NCI-H2029 treated with DMSO at 0.1 percent for 48 hours (cell line): ENCODE measurements around the gene TMC8.
"Not testable (repeated sequence)": the region's sequence is repeated elsewhere in the genome, so short reads cannot be mapped to it uniquely, and the experiment has no call there.

Experiments used
- DNase-seq: peaks from one replicate; lab custom pipeline; 2025; lab: John Stamatoyannopoulos, UW

Gene TMC8

GRCh38 chr17:78135858-78136500 is 5.4 kb downstream of the TMC8 start:
- no peak for DNase-seq

- no peak for DNase-seq
Measured at GRCh38 chr17:78137392-78138203, 7.0 kb downstream of the TMC8 start.

GRCh38 chr17:78138204-78139060 is 7.9 kb downstream of the TMC8 start:
- no peak for DNase-seq

GRCh38 chr17:78139861-78140168 is 9.2 kb downstream of the TMC8 start:
- DNase-seq: not testable (repeated sequence)

- peak; percentile 61 for DNase-seq
Measured at GRCh38 chr17:78140169-78141051, 9.8 kb downstream of the TMC8 start.

- no peak for DNase-seq
Measured at GRCh38 chr17:78141437-78142118, 11.0 kb downstream of the TMC8 start.

GRCh38 chr17:78142119-78142861 is 11.7 kb downstream of the TMC8 start:
- DNase-seq: no peak

GRCh38 chr17:78143214-78144146 is 12.9 kb downstream of the TMC8 start:
- DNase-seq: no peak

GRCh38 chr17:78144147-78144719 is 13.7 kb downstream of the TMC8 start:
- DNase-seq: no peak

GRCh38 chr17:78144736-78145641 is 14.4 kb downstream of the TMC8 start:
- DNase-seq: no peak

GRCh38 chr17:78146471-78146869 is 15.9 kb downstream of the TMC8 start:
- DNase-seq: no peak

GRCh38 chr17:78146881-78147280 is 16.3 kb downstream of the TMC8 start:
- DNase-seq: no peak

- no peak for DNase-seq
Measured at GRCh38 chr17:78147315-78147998, 16.9 kb downstream of the TMC8 start.

- DNase-seq: no peak
Measured at GRCh38 chr17:78148286-78149016, 17.9 kb downstream of the TMC8 start.

- no peak for DNase-seq
Measured at GRCh38 chr17:78151514-78152008, 21.0 kb downstream of the TMC8 start.
